ENCODE measurements around the gene MOV10L1.

Gene MOV10L1

GRCh38 chr22:50205781-50206569 lies 116.2 kb downstream of the MOV10L1 start:
- DNase-seq: no peak

- no peak for DNase-seq
Observed at GRCh38 chr22:50206599-50206998, 116.8 kb downstream of the MOV10L1 start.

DNA sequence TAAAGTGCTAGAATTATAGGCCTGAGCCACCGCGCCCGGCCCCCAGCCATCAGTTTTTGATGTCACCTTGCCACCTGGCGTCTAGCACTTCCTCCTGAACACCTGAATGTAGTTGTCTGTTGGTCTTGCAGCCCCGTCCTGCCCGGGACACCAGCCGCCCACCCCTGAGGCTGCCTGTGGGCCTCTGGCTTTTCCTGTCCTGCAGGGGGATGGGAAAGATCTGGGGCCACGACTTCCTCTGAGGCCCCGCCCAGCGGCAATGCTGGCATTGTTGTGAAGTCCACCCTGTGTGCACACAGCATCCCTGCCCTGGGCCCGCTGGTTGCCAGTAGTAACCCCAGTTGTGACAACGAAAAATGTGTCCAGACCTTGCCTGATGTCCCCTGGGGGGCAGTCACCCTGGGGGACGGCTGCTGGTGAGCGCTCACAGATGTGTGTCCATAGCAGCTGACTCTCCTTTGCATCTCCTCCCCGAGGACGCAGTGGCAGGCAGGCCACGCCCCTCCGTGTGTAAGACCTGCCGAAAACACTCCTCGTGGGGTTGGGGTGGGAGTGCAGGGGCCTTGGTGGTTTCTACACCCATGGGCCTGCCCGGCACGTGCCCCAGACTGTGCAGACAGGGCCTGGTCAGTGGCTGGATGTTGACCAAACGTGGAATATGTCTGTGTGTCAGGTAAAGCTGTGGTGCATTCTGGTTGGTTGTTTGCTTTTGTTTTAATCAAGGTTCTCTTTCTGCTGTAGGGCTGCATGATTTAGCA lies 117.8 kb downstream of the MOV10L1 start:
- no peak for DNase-seq

DNA sequence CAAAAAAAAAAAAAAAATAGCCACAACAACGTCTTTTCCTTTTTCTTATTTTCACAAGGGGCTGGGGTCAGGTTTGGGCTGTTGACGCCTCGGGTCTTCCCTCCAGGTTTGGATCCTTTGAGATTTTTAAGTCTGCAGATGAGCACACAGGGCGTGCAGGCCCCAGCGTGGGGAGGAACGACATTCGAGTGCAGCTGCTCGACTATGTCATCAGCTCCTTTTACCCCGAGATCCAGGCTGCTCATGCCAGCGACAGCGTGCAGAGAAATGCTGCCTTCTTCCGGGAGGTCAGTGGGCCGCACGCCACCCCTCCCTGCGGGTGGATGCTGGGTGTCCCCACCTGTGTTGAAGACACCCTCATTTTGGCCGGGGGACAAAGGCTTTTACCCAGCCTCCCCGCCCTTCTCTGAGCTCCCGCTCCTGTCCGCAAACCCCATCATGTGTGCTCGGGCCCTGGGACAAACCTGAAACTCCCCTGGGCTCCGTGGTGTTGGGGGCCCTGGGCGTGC lies 118.7 kb downstream of the MOV10L1 start:
- no peak for DNase-seq

DNA sequence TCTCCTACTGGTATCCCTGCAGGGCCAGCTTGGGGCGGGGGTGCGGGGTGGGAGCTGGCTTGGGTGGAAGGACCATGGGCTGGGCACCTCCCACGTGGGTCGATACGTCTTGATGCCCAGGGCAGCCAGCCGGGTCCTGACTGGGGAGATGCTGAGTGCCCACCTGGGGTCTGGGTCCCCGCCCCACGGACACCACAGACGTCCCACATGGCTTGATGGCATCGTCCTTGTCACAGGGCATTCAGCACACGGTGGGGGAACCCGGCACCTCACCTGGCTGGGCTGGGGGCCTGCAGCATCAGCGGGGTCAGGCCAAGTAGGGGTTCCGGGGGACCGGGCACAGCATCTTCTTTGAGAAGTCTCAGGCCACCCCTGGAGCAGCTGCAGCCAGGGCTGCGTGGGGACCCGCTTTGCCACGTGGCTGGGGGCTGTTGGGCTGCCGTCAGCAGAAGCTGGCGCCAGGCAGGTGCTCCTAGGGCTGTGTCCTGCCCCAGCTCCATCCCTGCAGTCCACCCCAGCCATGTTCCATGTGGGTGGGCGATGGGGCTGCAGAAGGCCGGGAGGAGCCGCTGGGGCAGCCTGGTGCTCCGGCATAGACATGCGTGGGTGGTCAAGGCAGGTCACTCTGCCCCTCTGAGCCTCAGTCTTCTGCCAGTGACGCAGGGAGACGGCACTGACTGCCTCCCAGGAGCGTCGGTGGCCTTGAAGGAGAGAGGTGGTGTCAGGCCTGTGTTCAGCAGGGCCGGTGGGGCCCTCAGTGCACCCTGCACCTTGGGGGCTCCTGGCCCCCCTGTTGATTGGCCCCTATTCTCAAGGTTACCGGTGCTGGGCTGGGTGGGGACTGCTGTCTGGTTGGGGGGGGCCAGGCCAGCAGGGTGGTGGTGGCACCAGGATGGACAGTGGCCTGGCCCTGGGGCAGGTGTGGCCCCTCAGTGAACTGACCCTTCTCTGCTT lies 119.4 kb downstream of the MOV10L1 start:
- DNase-seq: no peak

DNA sequence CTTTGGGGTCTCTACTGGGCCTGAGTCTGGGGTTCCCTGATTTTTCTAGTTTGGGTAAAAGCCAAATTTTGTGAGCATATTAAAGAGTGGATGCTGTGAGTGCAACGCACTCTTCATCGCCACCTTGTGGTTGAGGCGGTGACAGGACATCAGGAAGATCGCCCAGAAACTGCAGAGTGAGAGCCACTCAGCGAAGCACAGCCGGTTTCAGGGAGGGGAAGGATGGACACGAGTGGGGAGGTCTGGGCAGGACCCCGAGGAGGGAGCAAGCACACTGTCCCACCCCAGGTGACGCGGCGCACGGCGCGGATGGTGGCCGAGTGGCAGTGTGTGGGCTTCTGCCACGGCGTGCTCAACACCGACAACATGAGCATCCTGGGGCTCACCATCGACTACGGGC lies 120.1 kb downstream of the MOV10L1 start:
- DNase-seq: no peak

- DNase-seq: no peak
Observed at GRCh38 chr22:50210378-50211139, 120.8 kb downstream of the MOV10L1 start.

DNA sequence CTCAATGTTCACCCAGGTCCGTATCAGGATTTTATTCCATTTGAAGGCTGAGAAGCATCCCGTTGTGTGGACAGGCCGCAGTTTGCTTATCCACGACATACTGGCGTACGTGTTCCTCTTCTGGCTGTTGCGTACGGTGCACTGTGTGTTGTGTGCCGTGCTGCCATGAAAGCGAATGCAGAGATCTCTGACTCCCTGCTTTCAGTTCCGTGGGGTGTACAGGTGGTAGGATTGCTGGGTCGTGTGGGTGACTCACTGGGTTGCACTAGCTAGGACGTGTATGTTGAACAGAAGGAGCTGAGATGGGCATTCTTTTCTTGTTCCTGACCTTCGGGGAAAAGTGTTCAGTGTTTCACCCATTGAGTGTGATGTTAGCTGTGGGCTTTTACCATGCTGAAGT lies 121.3 kb downstream of the MOV10L1 start:
- no peak for DNase-seq
